SJCRH30 (cell line): Measurements from ENCODE around the gene BIRC3. TPM values are rescaled to one million over a fixed set of nuclear protein-coding genes. Genes with fewer than 3 reads are reported as not detected.
"Not testable (repeated sequence)": the region's sequence is repeated elsewhere in the genome, so short reads cannot be mapped to it uniquely, and the experiment has no call there.

ENCODE experiments used
- DNase-seq, 2 experiments: peaks; one replicate each; pipeline ENCODE4 v3.0.0-alpha.2; 2015 to 2020
- H3K27ac ChIP-seq: fragments of 250-450 bp; sonication (Bioruptor Pico); 2 replicates; pipeline ENCODE4 v1.5.1; 2020; ENCODE audit warnings: mild to moderate bottlenecking, moderate library complexity
- H3K27me3 ChIP-seq: fragments of 250-450 bp; sonication (Bioruptor Pico); 2 replicates; pipeline ENCODE4 v1.5.1; 2020; ENCODE audit warnings: mild to moderate bottlenecking, moderate library complexity
- H3K36me3 ChIP-seq: fragments of 250-450 bp; sonication (Bioruptor Pico); 2 replicates; pipeline ENCODE4 v1.5.1; 2020; ENCODE audit warnings: mild to moderate bottlenecking, moderate library complexity
- H3K4me1 ChIP-seq: fragments of 250-450 bp; sonication (Bioruptor Pico); 2 replicates; pipeline ENCODE4 v1.5.1; 2020; ENCODE audit warnings: mild to moderate bottlenecking, moderate library complexity
- H3K4me3 ChIP-seq: fragments of 250-450 bp; sonication (Bioruptor Pico); 2 replicates; pipeline ENCODE4 v1.5.1; 2020; ENCODE audit warnings: mild to moderate bottlenecking, moderate library complexity
- H3K9me3 ChIP-seq: fragments of 250-450 bp; sonication (Bioruptor Pico); replicated peaks from 2 replicates; pipeline ENCODE4 v1.5.1; 2020; ENCODE audit warnings: mild to moderate bottlenecking, moderate library complexity
- total RNA-seq: library from RNA; depleted of rRNA; stranded (reverse); fragments of >200 nt; shearing (Covaris generic); gene quantifications from 2 replicates; pipeline ENCODE4 v1.2.3, GENCODE V29; 2014

Gene BIRC3
- total RNA-seq, 1 experiment from 2014 or later: not detected

DNA sequence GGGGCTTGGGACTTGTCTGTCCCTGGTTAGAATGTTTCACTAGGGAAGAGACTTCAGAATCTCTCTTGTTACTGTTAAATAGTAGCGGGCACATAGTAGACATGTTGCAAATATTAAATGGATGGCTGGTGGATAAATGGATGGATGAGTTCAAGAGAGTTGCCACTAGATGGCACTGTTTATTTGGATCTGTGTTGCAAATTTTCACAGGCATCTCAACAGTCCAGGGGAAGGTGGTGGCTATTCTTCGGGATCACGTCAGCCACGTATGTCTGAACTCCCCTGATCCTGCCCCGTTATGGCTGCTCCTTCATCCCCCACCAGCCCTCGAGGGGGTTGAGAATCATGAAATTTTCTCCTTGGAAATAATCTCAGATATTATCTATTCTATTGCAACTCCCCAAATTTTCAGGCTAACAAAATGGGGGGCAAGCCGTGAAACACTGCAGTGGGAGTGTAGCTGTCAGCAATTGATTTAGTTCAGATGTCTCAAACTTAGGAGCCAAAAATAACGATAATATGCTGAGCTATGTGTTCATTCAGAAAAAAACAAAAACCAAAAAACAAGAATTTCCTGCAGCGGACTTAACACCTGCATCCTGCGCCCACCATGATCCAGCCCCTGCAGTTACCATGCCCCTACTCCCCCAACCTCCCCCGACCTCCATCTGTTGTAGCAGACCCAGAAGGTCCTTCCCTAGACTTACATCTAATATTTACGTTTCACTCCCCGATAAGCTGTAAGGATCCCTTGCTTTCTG is 29.1 kb upstream of the BIRC3 start:
- H3K27ac ChIP-seq: no peak overlapping the region
- no peaks in the 10 kb centered on the region for H3K36me3 ChIP-seq
- DNase-seq: peak; percentile 25 to 74
- no peaks in the 10 kb centered on the region for H3K4me1 ChIP-seq
- H3K27me3 ChIP-seq: no peaks in the 10 kb centered on the region
- no peaks in the 10 kb centered on the region for H3K9me3 ChIP-seq
- no peak overlapping the region for H3K4me3 ChIP-seq

DNA sequence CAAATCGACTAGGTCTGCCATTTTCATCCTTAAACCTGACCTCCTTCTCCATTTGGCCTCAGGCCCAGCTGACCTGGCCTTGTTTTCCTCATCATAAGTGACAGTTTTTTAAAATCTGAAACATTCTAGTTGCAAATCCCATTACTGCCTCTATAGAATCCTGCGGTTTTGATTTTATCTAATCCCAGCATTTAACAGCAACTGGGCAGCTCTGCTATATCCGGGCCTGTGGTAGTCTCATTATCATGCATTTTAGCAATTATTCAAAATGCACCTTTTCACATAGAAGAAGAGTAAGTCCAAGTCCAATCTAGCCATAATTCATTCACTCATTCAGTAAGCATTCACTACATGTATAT is 28.6 kb upstream of the BIRC3 start:
- H3K9me3 ChIP-seq: no peaks in the 10 kb centered on the region
- H3K27me3 ChIP-seq: no peaks in the 10 kb centered on the region
- no peak overlapping the region for H3K27ac ChIP-seq

DNA sequence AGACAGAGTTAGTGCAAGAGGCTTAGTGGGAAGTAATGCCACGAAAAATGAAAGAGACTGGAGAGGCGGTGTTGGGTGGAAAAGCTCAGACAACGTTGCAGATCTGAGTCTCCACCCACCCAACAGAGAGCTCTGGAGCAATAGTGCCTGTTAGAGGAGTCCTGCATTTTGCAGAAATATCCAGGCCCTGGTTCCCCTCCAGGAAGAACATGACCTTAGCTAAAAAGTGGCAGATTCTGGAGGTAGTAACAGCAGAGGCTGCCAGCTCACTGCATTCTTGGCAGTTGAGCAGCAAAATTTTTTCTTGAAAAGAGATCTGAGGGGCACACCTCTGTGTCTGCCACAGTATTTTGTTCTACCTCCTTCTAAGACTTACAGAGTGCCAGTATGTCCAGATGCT is 27.7 kb upstream of the BIRC3 start:
- DNase-seq: no peak
- H3K4me1 ChIP-seq: no peaks in the 10 kb centered on the region
- no peak overlapping the region for H3K4me3 ChIP-seq
- no peak overlapping the region for H3K27ac ChIP-seq
- no peaks in the 10 kb centered on the region for H3K36me3 ChIP-seq
- H3K9me3 ChIP-seq: no peaks in the 10 kb centered on the region
- no peaks in the 10 kb centered on the region for H3K27me3 ChIP-seq

More for the DNA sequence above, 28.6 kb upstream of the BIRC3 start:
- H3K4me1 ChIP-seq: no peaks in the 10 kb centered on the region
- H3K4me3 ChIP-seq: no peak overlapping the region
- DNase-seq: no peak
- H3K36me3 ChIP-seq: no peaks in the 10 kb centered on the region

DNA sequence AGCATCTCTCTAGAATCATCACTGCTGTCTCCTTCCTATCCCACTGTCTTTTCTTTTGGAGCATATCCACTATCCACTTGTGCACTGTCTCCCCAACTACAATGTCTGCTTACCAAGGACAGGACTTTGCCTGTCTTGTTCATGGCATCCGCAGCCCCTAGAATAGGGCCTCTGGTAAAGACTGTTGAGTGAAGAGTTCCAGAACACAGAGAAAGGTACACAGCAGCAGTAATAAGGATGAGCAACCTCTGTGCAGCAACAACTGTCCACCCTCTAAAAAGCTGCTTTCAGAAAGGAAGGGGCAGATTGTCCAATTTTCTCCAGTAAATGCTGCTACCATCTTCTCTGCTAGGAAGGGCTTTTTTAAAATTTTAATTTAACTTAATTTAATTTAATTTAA is 25.5 kb upstream of the BIRC3 start:
- Histone ChIP-seq H3K4me1 (no peaks in the 10 kb centered on the region), H3K36me3 (no peaks in the 10 kb centered on the region), H3K4me3 (no peak overlapping the region), H3K9me3 (no peaks in the 10 kb centered on the region), H3K27ac (no peak overlapping the region), H3K27me3 (no peaks in the 10 kb centered on the region)
- DNase-seq: no peak

DNA sequence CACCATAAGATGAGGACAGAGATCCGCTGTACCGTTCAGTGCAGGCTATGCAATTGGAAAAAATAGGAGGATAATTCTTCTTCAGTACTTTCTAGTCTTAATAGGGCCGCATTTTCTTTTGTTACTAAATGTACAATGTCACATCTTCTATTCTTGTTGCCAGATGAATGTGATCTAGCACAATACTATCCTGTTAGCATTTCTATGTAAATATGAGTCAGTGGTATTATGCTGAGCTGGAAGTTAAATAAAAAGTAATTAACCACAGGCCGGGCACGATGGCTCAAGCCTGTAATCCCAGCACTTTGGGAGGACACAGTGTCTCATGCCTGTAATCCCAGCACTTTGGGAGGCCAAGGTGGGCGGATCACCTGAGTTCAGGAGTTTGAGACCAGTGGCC is 24.4 kb upstream of the BIRC3 start:
- Histone ChIP-seq H3K4me3 (no peak overlapping the region), H3K27me3 (no peaks in the 10 kb centered on the region), H3K27ac (no peak overlapping the region), H3K9me3 (no peaks in the 10 kb centered on the region), H3K36me3 (no peaks in the 10 kb centered on the region), H3K4me1 (no peaks in the 10 kb centered on the region)
- DNase-seq: no peak

DNA sequence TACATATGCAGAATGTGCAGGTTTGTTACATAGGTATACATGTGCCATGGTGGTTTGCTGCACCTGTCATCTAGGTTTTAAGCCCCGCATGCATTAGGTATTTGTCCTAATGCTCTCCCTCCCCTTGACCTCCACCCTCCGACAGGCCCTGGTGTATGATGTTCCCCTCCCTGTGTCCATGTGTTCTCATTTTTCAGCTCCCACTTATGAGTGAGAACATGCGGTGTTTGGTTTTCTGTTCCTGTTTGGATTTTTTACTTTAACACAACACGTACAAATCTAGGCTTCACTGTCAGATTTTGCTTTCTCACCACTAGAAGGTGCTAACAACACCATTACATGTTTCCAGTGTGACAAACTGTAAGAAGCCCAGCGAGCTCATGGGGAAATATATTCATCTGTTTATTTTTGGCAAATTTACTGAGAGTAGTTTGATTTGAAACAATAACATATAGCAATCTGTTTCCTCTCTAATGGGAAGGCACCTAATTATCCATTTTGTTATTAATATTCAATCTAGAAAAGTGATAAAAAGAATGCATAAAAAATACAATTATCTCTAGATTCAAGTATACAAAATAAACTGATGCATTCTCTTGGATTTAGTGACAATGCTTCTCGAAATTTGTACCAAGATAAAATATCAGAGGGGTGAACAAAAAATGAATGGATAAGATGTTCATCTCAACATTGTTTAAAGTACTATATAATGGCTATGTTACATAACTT is 23.2 kb upstream of the BIRC3 start:
- Histone ChIP-seq H3K9me3 (no peaks in the 10 kb centered on the region), H3K36me3 (no peaks in the 10 kb centered on the region), H3K27ac (no peak overlapping the region), H3K4me1 (no peaks in the 10 kb centered on the region), H3K4me3 (no peak overlapping the region), H3K27me3 (no peaks in the 10 kb centered on the region)
- peak in 1 of 2 experiments; percentile 40 for DNase-seq

DNA sequence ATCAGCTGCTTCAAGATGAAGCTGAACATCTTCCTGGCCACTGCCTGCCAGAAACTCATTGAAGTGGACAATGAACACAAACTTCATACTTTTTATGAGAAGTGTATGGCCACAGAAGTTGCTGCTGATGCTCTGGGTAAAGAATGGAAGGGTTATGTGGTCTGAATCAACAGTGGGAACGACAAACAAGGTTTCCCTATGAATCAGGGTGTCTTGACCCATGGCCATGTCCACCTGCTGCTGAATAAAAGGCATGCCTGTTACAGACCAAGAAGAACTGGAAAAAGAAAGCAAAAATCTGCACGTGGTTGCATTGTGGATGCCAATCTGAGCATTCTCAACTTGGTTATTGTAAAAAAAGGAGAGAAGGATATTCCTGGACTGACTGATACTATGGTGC is 22.2 kb upstream of the BIRC3 start:
- no peak for DNase-seq
- Histone ChIP-seq H3K9me3 (no peaks in the 10 kb centered on the region), H3K27me3 (no peaks in the 10 kb centered on the region), H3K27ac (no peak overlapping the region), H3K36me3 (no peaks in the 10 kb centered on the region), H3K4me1 (no peaks in the 10 kb centered on the region), H3K4me3 (no peak overlapping the region)

DNA sequence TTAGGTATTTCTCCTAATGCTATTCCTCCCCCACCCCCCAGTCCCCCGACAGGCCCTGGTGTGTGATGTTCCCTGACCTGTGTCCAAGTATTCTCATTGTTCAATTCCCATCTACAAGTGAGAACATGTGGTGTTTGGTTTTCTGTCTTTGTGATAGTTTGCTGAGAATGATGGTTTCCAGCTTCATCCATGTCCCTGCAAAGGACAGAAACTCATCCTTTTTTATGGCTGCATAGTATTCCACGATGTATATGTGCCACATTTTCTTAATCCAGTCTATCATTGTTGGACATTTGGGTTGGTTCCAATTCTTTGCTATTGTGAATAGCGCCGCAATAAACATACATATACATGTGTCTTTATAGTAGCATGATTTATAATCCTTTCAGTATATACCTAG is 20.5 kb upstream of the BIRC3 start:
- H3K4me3 ChIP-seq, H3K27me3 ChIP-seq, H3K36me3 ChIP-seq, H3K9me3 ChIP-seq, DNase-seq, H3K27ac ChIP-seq, H3K4me1 ChIP-seq: not testable (repeated sequence)

DNA sequence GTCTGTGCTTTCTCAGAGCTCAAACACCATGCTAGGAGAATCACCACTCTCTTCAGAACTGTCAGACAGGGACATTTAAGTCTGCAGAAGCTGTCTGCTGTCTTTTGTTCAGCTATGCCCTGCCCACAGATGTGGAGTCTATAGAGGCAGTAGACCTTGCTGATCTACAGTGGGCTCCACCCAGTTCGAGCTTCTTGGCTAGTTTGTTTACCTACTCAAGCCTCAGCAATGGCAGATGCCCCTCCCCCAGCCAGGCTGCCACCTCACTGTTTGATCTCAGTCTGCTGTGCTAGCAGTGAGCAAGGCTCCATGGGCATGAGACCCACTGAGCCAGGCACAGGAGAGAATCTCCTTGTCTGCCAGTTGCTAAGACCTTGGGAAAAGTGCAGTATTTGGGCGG is 16.4 kb upstream of the BIRC3 start:
- not testable (repeated sequence) for H3K36me3 ChIP-seq, H3K4me3 ChIP-seq, DNase-seq

DNA sequence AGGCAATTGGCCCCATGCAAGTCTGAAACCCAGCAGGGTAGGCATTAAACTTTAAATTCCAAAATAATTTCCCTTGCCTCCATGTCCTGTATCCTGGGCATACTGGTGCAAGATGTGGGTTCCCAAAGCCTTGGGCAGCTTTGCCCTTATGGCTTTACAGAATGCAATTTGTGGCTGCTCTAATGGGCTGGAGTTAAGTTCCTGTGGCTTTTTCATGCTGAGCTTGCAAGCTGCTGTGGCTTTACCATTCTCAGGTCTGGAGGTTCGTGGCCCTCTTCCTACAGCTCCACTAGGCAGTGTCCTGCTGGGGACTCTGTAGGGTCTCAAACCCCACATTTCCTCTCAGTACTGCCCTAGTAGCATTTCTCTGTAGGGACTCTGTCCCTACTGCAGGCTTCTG is 15.0 kb upstream of the BIRC3 start:
- DNase-seq: no peak
- no peak overlapping the region for H3K27ac ChIP-seq
- no peaks in the 10 kb centered on the region for H3K36me3 ChIP-seq
- no peaks in the 10 kb centered on the region for H3K4me1 ChIP-seq
- no peaks in the 10 kb centered on the region for H3K9me3 ChIP-seq
- H3K27me3 ChIP-seq: no peaks in the 10 kb centered on the region
- H3K4me3 ChIP-seq: no peak overlapping the region

More for the DNA sequence above, 16.4 kb upstream of the BIRC3 start:
- H3K9me3 ChIP-seq, H3K27me3 ChIP-seq, H3K27ac ChIP-seq, H3K4me1 ChIP-seq: not testable (repeated sequence)

DNA sequence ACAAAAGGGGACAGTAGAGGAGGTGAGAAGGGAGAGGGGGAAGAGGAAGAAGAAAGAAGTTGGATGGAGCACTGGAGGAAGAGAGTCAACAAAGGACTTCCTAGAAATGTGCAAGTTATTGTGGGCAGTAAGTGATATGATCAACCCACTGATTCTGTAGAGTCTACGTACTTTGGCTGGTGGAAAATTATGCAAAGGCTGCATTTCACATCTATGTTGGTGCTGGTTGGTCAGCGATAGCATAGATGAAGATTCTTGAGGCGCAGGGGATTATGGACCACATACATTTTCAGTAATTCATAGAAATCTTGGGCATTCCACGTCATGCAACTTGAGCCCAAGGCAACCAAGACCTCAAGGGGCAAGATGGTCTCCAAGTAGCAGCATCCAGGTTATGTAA is 12.6 kb upstream of the BIRC3 start:
- Histone ChIP-seq H3K4me1 (no peaks in the 10 kb centered on the region), H3K9me3 (no peaks in the 10 kb centered on the region), H3K27ac (no peak overlapping the region), H3K27me3 (no peaks in the 10 kb centered on the region), H3K4me3 (no peak overlapping the region), H3K36me3 (no peaks in the 10 kb centered on the region)
- no peak for DNase-seq

DNA sequence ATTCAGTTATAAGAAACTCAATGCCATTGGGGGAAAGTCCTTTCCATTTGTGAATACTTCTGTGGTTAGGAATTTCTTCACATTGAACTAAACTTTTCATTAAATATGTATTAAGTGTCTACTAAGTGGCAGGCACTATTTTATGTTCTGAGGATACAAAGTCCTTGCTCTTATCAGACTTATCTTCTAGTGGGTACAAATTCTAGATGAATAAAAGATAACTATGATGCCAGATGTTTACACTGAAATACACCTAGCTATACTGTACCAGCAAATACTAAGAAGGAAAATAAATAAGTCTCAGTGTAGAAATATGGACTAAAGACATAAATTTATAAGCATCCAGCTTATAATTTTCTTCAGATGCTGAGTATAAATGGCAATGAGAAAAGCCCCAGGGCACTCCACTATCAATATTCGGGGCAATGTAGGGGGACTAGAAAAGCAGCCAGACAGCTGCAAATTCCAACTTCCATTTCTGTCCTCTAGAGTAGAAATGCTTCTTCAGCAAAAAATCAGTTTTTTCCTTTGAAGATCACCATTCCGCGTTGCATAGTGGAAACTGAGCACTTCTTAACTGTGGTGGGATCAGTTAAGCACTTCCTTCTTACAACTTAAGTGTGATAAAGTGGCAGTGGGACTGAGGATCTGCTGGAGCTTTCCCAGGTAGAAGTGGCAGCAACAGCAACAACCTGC is 11.8 kb upstream of the BIRC3 start:
- DNase-seq: no peak
- Histone ChIP-seq H3K27ac (no peak overlapping the region), H3K36me3 (no peaks in the 10 kb centered on the region), H3K4me1 (no peaks in the 10 kb centered on the region), H3K9me3 (no peaks in the 10 kb centered on the region), H3K27me3 (no peaks in the 10 kb centered on the region), H3K4me3 (no peak overlapping the region)

DNA sequence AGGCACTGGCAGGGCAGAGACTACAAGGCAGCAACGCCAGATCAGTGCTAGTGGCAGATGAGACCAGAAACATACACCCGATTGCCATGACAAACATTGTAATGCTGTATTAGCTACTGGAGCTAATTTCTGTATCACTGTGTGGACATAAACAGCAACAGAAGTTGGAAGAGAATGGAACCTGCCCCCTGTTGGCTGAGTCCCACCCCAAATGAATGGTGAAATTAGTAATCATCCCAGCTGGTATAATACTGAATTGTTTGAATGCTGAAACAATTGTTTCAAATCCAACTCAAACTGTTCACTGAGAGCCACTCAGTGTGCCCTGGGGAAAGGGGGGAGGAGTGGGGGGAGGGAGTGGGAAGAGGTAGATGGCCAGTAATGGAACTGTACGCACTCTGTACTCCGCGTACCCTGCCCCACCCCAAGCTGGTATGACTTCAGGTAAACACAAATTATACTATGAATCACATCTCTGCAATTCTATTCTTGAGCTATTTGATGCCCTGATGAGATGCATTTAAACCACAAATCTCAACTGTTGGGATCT is 11.2 kb upstream of the BIRC3 start:
- Histone ChIP-seq H3K36me3 (no peaks in the 10 kb centered on the region), H3K4me3 (no peak overlapping the region), H3K27ac (no peak overlapping the region), H3K4me1 (no peaks in the 10 kb centered on the region), H3K9me3 (no peaks in the 10 kb centered on the region), H3K27me3 (no peaks in the 10 kb centered on the region)
- no peak for DNase-seq

DNA sequence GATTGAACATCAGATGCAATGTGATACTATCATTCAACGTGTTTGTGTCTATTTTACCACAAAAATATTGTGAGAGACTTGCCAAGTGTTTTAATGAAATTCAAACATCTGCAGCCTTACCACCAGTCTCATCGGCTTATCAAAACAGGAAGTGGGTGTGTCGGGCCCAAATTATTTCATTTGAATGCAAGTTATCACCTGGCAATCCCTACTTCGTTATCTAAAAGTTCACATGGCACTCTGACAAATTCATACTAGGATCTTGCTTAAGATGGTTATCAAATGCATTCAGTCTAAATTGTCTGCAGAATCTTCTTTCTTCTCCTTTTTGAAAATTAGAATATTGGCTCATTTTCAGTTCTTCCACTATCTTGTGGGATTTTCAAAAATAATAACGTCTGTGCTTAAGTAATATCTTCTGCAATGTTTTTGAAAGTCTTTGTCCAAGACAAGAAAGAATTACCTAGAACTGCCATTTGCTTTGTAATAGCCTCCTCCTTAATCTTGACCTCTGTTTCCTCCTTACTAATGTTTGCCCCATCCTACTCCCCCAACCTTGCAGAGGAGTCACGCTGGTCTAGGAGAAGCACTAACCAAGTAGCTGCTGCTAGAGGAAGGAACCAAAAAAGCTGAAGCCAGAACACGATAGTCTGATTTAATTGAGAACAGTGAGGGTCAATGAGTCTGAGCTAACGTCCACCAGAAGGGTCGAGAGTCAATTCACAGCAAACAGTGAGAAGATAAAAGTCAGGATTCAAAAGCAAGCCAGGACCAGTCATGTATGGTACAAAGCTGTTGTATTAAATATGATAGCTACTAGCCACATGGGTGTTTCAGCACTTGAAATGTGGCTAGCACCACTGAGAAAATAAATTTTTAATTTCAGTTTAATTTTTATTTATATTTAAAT is 10.2 kb upstream of the BIRC3 start:
- DNase-seq: no peak
- no peak overlapping the region for H3K4me3 ChIP-seq
- no peak overlapping the region for H3K27ac ChIP-seq
- no peaks in the 10 kb centered on the region for H3K4me1 ChIP-seq
- no peaks in the 10 kb centered on the region for H3K36me3 ChIP-seq
- H3K9me3 ChIP-seq: no peaks in the 10 kb centered on the region
- H3K27me3 ChIP-seq: no peaks in the 10 kb centered on the region
